Activated naive CD4-positive, alpha-beta T cell treated with anti-CD3 and anti-CD28 coated beads, Interleukin-2, amount 50 U/mL, for 24 hours (primary cell): Measurements from ENCODE around the gene SETX.

Source experiments
- H3K27ac Mint-ChIP-seq: one replicate; pipeline ENCODE4 v1.8.0; 2021; ENCODE audit warnings: mild to moderate bottlenecking, mixed read lengths
- H3K27me3 Mint-ChIP-seq: one replicate; pipeline ENCODE4 v1.8.0; 2021; ENCODE audit warnings: mixed read lengths
- H3K36me3 Mint-ChIP-seq: one replicate; pipeline ENCODE4 v1.8.0; 2021; ENCODE audit warnings: mixed read lengths
- H3K4me1 Mint-ChIP-seq: one replicate; pipeline ENCODE4 v1.8.0; 2021; ENCODE audit warnings: mixed read lengths
- H3K4me3 Mint-ChIP-seq: one replicate; pipeline ENCODE4 v1.8.0; 2021; ENCODE audit warnings: mild to moderate bottlenecking, mixed read lengths
- H3K9me3 Mint-ChIP-seq: one replicate; pipeline ENCODE4 v1.8.0; 2021; ENCODE audit warnings: mixed read lengths

The SETX gene

DNA sequence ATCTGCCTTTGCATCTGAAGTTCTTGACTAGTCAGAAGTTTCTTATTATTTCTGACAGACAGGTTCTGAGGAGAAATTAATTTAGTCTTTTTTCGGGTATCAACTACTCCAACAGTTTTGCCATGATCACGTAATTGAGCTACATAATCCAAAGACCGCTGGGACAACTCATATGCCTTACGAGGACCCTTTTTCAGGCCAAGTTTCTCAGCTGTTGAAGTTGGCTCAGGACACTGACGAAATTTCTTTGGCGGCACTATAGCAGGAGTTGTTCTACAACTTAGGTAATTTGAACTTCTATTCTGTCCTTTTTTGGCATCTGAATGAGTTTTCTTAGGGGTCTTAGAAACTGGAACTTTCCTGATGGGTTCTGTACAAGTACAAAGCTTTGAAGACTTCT is 27.2 kb downstream of the SETX start:
- peaks cover 55% of the 10 kb centered on the region for H3K36me3 Mint-ChIP-seq
- H3K27me3 Mint-ChIP-seq, result no peaks in the 10 kb centered on the region
- H3K27ac Mint-ChIP-seq, result peak overlapping the region; percentile 72
- no peak overlapping the region for H3K4me3 Mint-ChIP-seq
- peaks cover 63% of the 10 kb centered on the region for H3K4me1 Mint-ChIP-seq
- peaks cover 16% of the 10 kb centered on the region for H3K9me3 Mint-ChIP-seq

DNA sequence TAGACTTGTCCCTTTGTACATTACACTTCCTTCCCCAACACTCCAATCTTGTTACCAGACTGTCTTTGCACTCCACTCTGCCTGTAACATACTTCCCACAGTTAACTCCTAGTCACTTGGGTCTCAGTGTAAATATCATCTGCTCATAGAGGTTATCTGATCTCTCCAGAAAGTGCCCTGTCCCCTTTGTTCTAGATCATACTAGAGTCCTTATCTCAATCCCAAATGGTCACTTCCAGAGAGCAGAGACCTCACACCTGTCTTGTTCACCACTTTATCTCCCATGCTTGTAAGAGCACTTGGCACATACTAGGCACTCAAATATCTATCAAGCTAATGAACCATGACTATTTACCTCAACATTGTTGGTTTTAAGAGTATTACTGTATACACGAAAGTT is 30.4 kb downstream of the SETX start:
- Mint-ChIP-seq H3K27ac (no peak overlapping the region), H3K27me3 (no peaks in the 10 kb centered on the region), H3K4me3 (no peak overlapping the region), H3K9me3 (peaks cover 14% of the 10 kb centered on the region), H3K4me1 (peaks cover 71% of the 10 kb centered on the region), H3K36me3 (peaks cover 42% of the 10 kb centered on the region)

DNA sequence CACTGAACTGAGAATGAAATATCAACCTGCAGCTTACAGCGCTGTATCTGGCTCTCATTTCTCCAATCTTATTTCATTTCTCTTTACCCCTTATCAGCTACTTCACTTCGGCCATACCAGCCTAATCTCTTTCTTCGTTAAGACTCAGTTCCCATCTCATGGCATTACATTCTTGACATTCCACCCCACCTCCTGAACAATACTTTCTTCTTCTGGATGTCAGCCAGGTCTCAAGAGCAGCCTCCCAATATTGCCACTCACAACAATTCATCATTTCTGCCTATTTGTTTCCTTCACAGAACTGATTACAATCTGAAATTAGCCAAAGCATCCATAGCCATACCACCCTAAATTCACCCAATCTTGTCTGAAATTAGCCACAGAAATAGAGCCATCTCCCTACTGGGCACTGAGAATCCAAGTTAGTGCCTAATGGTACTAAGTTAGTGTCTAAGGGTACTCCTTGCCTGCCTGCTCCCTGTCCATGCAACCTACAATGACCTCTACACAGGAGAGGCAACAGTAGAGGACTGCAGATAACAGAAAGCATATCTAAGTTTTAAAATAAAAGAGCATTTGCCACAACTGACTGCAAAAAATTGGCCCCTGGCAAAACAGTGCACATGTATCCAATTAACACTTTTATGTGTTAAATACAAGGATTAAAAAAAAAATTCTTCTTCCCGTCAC is 35.2 kb downstream of the SETX start:
- Mint-ChIP-seq H3K27ac (peak overlapping the region; percentile 68), H3K9me3 (no peaks in the 10 kb centered on the region), H3K4me3 (peak overlapping the region; percentile 3), H3K27me3 (no peaks in the 10 kb centered on the region), H3K4me1 (peaks cover 43% of the 10 kb centered on the region), H3K36me3 (peaks cover 19% of the 10 kb centered on the region)

DNA sequence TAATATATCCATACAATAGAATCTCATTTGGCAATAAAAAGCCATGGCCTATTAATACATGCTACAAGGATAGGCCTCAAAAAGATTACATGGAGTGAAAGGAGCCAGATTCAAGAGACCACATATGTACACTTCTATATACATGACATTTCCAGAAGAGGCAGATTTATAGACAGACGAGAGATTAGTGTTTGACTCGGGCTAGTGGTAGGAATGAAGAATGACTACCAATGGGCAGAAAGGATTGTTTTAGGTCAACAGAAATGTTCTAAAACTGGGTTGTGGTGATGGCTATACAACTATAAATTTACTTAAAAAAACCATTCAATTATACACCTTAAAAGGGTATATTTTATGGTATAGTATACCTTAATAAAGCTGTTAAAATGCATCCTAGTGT is 41.9 kb downstream of the SETX start:
- Mint-ChIP-seq H3K4me3 (no peak overlapping the region), H3K9me3 (no peaks in the 10 kb centered on the region), H3K4me1 (peaks cover 30% of the 10 kb centered on the region), H3K27me3 (no peaks in the 10 kb centered on the region), H3K27ac (no peak overlapping the region), H3K36me3 (peaks cover 22% of the 10 kb centered on the region)

DNA sequence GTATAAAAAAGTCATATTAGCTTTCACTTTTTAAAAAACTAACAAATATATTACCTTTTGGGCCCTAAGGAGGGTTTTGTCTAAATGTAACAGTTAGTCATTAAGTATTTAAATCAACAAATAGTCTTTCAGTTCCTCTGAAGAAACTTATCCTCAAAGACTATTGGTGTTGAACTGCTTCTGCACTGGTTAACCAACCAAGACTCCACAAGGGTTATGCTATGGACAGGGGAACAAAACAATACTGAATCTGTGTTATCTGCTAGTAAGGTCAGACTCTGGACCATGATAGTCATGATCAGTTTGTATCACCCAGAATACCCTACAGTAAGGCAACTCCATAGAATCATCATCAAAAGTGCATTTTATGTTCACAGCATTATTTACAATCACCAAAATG is 42.4 kb downstream of the SETX start:
- peaks cover 30% of the 10 kb centered on the region for H3K4me1 Mint-ChIP-seq
- no peaks in the 10 kb centered on the region for H3K27me3 Mint-ChIP-seq
- H3K27ac Mint-ChIP-seq, result no peak overlapping the region
- peaks cover 22% of the 10 kb centered on the region for H3K36me3 Mint-ChIP-seq
- no peaks in the 10 kb centered on the region for H3K9me3 Mint-ChIP-seq
- no peak overlapping the region for H3K4me3 Mint-ChIP-seq

DNA sequence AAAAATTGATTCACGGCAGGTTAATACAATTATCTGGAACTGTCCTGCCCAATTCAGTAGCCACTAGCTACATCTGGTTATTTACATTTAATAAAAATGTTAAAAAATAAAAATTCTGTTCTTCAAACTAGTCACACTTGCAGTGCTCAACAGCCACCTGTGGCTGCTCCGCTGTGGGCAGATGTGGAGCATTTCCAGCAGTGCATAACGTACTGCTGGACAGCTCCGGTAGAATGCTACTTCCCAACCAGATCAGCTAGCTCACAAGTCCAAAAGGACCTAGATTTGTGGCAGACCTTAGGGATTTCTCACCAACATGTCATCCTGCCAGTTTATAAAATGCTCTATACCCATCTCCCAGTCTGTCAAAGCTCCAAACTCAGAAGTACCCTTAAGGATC is 42.8 kb downstream of the SETX start:
- no peak overlapping the region for H3K27ac Mint-ChIP-seq
- H3K36me3 Mint-ChIP-seq, result peaks cover 22% of the 10 kb centered on the region
- H3K27me3 Mint-ChIP-seq, result no peaks in the 10 kb centered on the region
- H3K9me3 Mint-ChIP-seq, result no peaks in the 10 kb centered on the region
- H3K4me1 Mint-ChIP-seq, result peaks cover 30% of the 10 kb centered on the region
- no peak overlapping the region for H3K4me3 Mint-ChIP-seq

DNA sequence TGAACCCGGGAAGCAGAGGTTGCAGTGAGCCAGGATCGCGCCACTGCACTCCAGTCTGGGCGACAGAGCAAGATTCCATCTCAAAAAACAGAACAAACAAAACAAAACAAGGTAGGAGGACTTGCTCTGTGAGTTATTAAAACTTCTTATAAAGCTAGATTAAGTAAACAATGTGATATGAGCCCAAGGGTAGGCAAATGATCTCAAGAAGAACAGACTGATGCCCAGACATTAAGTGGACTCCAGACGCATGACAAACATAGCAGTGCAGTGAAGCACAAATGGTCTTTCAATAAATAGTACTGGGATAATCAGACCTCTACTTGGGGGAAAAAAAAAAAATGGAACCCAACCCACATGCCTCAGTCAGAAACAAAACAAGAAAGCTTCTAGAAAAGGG is 45.7 kb downstream of the SETX start:
- H3K4me1 Mint-ChIP-seq, result peaks cover 38% of the 10 kb centered on the region
- no peak overlapping the region for H3K4me3 Mint-ChIP-seq
- H3K27ac Mint-ChIP-seq, result no peak overlapping the region
- H3K36me3 Mint-ChIP-seq, result peaks cover 24% of the 10 kb centered on the region
- no peaks in the 10 kb centered on the region for H3K9me3 Mint-ChIP-seq
- H3K27me3 Mint-ChIP-seq, result no peaks in the 10 kb centered on the region

DNA sequence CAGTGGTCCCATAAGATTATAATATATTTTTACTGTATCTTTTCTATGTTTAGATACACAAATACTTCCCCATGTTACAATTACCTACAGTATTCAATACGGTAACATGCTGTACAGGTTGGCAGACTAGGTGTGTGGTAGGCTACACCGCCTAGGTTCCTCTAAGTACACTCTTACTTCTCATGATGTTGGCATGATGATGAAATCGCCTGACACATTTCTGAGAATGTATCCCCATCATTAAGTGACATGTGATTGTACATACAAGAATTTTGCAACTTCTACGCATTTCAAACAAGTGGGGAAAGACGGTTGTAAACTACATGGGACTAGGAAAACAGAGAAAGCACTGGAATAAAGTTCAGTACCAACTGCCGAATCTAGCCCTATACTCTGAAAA is 53.3 kb downstream of the SETX start:
- Mint-ChIP-seq H3K36me3 (peaks cover 23% of the 10 kb centered on the region), H3K27ac (peak overlapping the region; percentile 12), H3K27me3 (no peaks in the 10 kb centered on the region), H3K9me3 (no peaks in the 10 kb centered on the region), H3K4me1 (peaks cover 28% of the 10 kb centered on the region), H3K4me3 (no peak overlapping the region)

DNA sequence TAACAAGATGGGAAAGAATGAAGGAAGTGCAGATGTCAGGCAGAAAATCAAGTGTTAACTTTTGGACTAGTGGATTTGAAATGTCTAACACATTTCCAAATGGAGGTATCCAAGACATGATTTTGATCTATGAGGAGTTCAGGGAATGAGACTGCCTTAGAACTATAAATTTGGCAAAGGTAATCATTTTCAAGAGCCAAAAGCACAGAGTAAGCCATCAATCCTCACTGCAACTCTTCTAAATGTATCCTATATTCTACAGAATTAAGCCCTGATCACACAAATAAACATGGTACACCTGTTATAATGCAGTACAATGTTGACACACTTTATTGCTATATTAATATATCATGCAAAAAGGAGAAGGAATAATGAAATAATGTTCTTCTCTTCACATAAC is 55.6 kb downstream of the SETX start:
- H3K27ac Mint-ChIP-seq, result no peak overlapping the region
- peaks cover 20% of the 10 kb centered on the region for H3K36me3 Mint-ChIP-seq
- no peak overlapping the region for H3K4me3 Mint-ChIP-seq
- H3K27me3 Mint-ChIP-seq, result no peaks in the 10 kb centered on the region
- peaks cover 24% of the 10 kb centered on the region for H3K4me1 Mint-ChIP-seq
- H3K9me3 Mint-ChIP-seq, result no peaks in the 10 kb centered on the region

DNA sequence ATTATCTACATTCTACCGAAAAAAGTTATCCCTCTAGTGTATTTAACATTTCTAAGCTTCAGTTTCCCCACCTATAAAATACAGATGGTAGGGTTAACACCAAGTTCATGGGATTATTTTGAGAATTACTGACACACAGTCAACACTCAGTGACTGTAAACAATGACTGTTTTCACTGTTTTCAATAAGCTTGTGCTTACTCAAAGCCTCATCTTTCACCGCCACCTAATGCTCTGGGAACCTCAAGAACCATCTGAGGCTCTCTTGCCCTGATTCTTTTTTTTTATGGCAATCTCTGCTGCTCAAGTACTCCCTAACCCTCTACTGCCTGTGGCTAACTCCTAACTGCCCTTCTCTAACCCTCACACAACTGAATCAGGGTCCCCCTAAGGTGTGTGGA is 59.6 kb downstream of the SETX start:
- Mint-ChIP-seq H3K27me3 (no peaks in the 10 kb centered on the region), H3K4me1 (peaks cover 32% of the 10 kb centered on the region), H3K9me3 (no peaks in the 10 kb centered on the region), H3K36me3 (peaks cover 16% of the 10 kb centered on the region), H3K4me3 (no peak overlapping the region), H3K27ac (peak overlapping the region; percentile 52)

DNA sequence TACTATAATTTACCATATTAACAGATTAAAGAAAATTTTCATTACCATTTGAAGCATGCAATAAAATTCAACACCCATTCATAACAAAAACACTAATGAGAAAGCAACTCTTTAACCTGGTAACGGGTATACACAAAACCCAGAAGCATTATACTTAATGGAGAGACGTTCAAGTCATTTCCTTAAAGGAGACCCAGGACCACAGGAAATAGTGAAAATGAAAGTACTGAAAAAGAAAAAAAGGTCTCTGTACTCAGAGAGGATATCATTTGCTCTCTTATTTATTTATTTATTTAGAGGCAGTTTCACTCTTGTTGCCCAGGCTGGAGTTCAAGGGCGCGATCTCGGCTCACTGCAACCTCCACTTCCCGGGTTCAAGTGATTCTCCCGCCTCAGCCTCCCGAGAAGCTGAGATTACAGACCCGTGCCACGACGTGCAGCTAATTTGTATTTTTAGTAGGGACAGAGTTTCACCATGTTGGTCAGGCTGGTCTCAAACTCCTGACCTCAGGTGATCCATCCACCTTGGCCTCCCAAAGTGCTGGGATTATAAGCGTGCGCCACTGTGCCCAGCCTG is 61.6 kb downstream of the SETX start:
- peaks cover 8% of the 10 kb centered on the region for H3K36me3 Mint-ChIP-seq

DNA sequence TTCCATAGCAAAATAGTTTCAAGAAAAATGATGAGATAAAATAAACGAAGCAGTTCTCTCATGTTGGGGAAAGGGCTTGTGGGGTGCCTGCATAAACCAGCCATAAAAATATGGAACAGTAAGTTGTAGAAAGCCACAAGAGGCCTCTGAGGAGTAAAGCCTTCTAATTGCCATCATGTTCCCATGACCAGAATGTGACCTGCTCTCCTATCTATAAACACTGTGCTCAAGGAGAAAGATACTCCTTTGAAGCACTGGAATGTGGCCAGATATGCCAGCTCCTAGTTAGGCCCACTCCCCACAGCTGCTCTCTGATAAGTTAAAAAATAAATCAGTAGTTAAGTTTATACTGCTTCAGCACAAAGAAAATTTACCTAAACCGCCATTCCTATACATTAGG is 65.8 kb downstream of the SETX start:
- Mint-ChIP-seq H3K27me3 (no peaks in the 10 kb centered on the region), H3K4me1 (peaks cover 9% of the 10 kb centered on the region), H3K9me3 (no peaks in the 10 kb centered on the region), H3K4me3 (no peak overlapping the region), H3K27ac (peak overlapping the region; percentile 23), H3K36me3 (peaks cover 7% of the 10 kb centered on the region)

More for the DNA sequence above, 61.6 kb downstream of the SETX start:
- Mint-ChIP-seq H3K4me3 (peak overlapping the region; percentile 44), H3K9me3 (no peaks in the 10 kb centered on the region), H3K27ac (peak overlapping the region; percentile 46), H3K4me1 (peaks cover 22% of the 10 kb centered on the region), H3K27me3 (no peaks in the 10 kb centered on the region)

DNA sequence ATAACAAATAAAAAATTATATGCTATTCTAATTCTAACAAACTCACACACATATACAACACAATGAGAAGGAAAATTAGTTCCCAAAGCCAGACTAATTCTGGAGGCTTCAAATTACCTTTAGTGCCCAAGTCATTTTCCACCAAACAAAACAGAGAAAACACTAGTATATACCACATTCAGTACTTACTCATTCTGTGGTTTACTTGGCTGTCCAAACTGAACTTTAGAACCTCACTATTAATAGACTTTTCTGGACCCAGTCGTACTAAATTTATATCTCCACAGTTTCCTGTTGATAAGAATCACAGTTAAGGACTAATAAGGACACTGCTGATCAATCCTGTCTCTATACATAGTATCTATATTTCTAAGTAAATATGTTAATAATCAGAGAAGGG is 66.4 kb downstream of the SETX start:
- no peak overlapping the region for H3K27ac Mint-ChIP-seq

DNA sequence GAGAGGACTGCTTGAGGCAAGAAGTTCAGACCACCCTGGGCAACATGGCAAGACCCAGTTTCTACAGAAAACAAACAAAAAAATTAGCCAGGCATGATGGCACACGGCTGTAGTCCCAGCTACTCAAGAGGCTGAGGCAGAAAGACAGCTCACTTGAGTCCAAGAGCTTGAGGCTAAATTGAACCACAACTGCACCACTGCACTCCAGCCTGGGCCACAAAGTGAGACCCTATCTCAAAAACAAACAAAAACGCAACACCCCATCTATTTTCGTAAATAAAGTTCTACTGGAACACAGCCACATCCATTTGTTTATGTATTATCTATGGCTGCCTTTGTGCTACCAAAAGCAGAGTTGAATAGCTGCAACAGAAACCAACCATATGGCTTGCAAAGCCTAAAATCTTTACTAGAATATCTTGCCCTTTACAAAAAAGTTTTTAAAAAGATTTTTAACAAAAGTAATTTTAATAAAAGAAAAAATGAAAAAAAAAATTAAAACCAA is 67.5 kb downstream of the SETX start:
- H3K4me3 Mint-ChIP-seq, result no peak overlapping the region
- no peaks in the 10 kb centered on the region for H3K4me1 Mint-ChIP-seq
- H3K36me3 Mint-ChIP-seq, result peaks cover 12% of the 10 kb centered on the region
- H3K27ac Mint-ChIP-seq, result no peak overlapping the region
- no peaks in the 10 kb centered on the region for H3K9me3 Mint-ChIP-seq
- no peaks in the 10 kb centered on the region for H3K27me3 Mint-ChIP-seq

More for the DNA sequence above, 66.4 kb downstream of the SETX start:
- no peaks in the 10 kb centered on the region for H3K9me3 Mint-ChIP-seq
- no peak overlapping the region for H3K4me3 Mint-ChIP-seq
- no peaks in the 10 kb centered on the region for H3K27me3 Mint-ChIP-seq
- peaks cover 7% of the 10 kb centered on the region for H3K4me1 Mint-ChIP-seq
- H3K36me3 Mint-ChIP-seq, result peaks cover 7% of the 10 kb centered on the region

DNA sequence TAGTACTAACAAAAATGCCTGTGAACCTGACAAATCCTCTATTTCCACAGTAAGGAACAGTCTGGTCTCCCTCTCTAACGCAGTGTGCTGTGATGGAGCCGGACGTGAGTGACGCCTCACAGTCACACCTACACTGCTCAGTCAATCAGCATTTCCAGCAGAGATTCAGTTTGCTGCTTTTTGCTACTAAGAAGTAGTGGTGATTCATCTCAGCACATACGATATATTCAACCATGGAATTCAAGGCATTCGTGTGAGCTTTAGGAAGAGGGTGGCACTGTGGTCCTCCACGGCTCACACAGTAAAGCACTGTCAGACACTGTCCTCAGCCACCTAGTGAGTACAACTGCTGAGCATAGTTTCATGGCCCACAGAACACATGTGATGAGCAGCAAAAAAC is 70.9 kb downstream of the SETX start:
- Mint-ChIP-seq H3K36me3 (peaks cover 18% of the 10 kb centered on the region), H3K4me3 (no peak overlapping the region), H3K27ac (no peak overlapping the region), H3K27me3 (no peaks in the 10 kb centered on the region), H3K4me1 (no peaks in the 10 kb centered on the region), H3K9me3 (no peaks in the 10 kb centered on the region)

DNA sequence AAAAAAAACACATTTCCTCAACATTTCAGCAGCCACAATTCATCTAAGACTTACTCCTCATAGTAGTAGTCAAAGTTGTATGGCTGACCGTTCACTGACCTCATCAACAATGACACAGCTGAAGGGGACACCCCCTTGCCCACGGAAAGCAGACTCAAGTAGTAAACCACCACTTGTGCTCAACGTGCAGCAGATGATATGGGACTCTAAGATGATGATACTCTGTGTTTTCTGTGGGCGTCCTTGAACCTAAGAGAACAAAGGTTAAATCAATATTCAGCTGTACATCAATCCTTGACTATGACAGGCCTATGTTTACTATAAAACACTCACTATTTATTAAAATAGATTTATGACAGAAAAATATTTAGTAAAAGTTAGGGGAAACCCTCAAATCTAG is 71.6 kb downstream of the SETX start:
- no peak overlapping the region for H3K4me3 Mint-ChIP-seq
- no peak overlapping the region for H3K27ac Mint-ChIP-seq
- no peaks in the 10 kb centered on the region for H3K4me1 Mint-ChIP-seq
- peaks cover 17% of the 10 kb centered on the region for H3K36me3 Mint-ChIP-seq
- H3K27me3 Mint-ChIP-seq, result no peaks in the 10 kb centered on the region
- no peaks in the 10 kb centered on the region for H3K9me3 Mint-ChIP-seq
